Stimulated activated effector memory CD8-positive, alpha-beta T cell treated with anti-CD3 and anti-CD28 coated beads, Interleukin-12 subunit alpha, Interleukin-12 subunit beta, amount 100 ng/mL, for 72 hours (primary cell): ENCODE measurements around the gene ZFAND2B.
A peak's percentile ranks its signal among the peaks of the same experiment; 100 is the strongest.

ENCODE experiments used
- ATAC-seq: fragments of 150-1000 bp; cut with Tn5 transposase; 2 replicates; pipeline ENCODE4 v1.10.0; 2021
- DNase-seq, 2 donors: peaks; one replicate each; pipeline ENCODE4 v3.0.0; 2021 to 2022; ENCODE audit warnings: low spot score in 2 of 2
- H3K27ac Mint-ChIP-seq: one replicate; pipeline ENCODE4 v1.8.0; 2022; ENCODE audit warnings: mild to moderate bottlenecking, mixed read lengths
- H3K36me3 Mint-ChIP-seq: one replicate; pipeline ENCODE4 v1.8.0; 2022; ENCODE audit warnings: mild to moderate bottlenecking, mixed read lengths
- H3K4me1 Mint-ChIP-seq: one replicate; pipeline ENCODE4 v1.8.0; 2022; ENCODE audit warnings: mixed read lengths
- H3K4me3 Mint-ChIP-seq: one replicate; pipeline ENCODE4 v1.8.0; 2022; ENCODE audit warnings: mild to moderate bottlenecking, mixed read lengths
- H3K9me3 Mint-ChIP-seq: one replicate; pipeline ENCODE4 v1.8.0; 2022; ENCODE audit warnings: mixed read lengths

The ZFAND2B gene

GRCh38 chr2:219207884-219208740 is 1.5 kb downstream of the ZFAND2B start:
- peaks cover 2% of the 10 kb centered on the region for H3K9me3 Mint-ChIP-seq
- DNase-seq: no peak
- peak overlapping the region; percentile 72 for H3K27ac Mint-ChIP-seq
- H3K36me3 Mint-ChIP-seq: peaks cover 56% of the 10 kb centered on the region
- H3K4me3 Mint-ChIP-seq: peak overlapping the region; percentile 78
- no peak for ATAC-seq
- peaks cover 34% of the 10 kb centered on the region for H3K4me1 Mint-ChIP-seq

GRCh38 chr2:219209236-219210195 is 2.9 kb downstream of the ZFAND2B start:
- DNase-seq: no peak
- ATAC-seq: no peak
- Mint-ChIP-seq H3K4me1 (peaks cover 40% of the 10 kb centered on the region), H3K27ac (peak overlapping the region; percentile 72), H3K9me3 (peaks cover under 1% of the 10 kb centered on the region), H3K36me3 (peaks cover 70% of the 10 kb centered on the region), H3K4me3 (peak overlapping the region; percentile 78)

- no peaks in the 10 kb centered on the region for H3K9me3 Mint-ChIP-seq
- no peak for DNase-seq
- H3K36me3 Mint-ChIP-seq: peaks cover 76% of the 10 kb centered on the region
- H3K4me3 Mint-ChIP-seq: no peak overlapping the region
- no peak for ATAC-seq
- peaks cover 45% of the 10 kb centered on the region for H3K4me1 Mint-ChIP-seq
- H3K27ac Mint-ChIP-seq: peak overlapping the region; percentile 72
Measured at GRCh38 chr2:219210196-219210885, 3.8 kb downstream of the ZFAND2B start.

GRCh38 chr2:219210886-219211362 is 4.3 kb downstream of the ZFAND2B start:
- DNase-seq (no peak), ATAC-seq (no peak)
- H3K4me1 Mint-ChIP-seq: peaks cover 47% of the 10 kb centered on the region
- no peaks in the 10 kb centered on the region for H3K9me3 Mint-ChIP-seq
- H3K27ac Mint-ChIP-seq: peak overlapping the region; percentile 72
- no peak overlapping the region for H3K4me3 Mint-ChIP-seq
- H3K36me3 Mint-ChIP-seq: peaks cover 77% of the 10 kb centered on the region

GRCh38 chr2:219213026-219213415 is 6.4 kb downstream of the ZFAND2B start:
- Mint-ChIP-seq H3K36me3 (peaks cover 86% of the 10 kb centered on the region), H3K27ac (no peak overlapping the region), H3K4me3 (no peak overlapping the region), H3K9me3 (no peaks in the 10 kb centered on the region), H3K4me1 (peaks cover 53% of the 10 kb centered on the region)
- no peak for ATAC-seq
- no peak for DNase-seq

GRCh38 chr2:219213486-219214071 is 7.0 kb downstream of the ZFAND2B start:
- Mint-ChIP-seq H3K27ac (peak overlapping the region; percentile 84), H3K4me1 (peaks cover 51% of the 10 kb centered on the region), H3K9me3 (no peaks in the 10 kb centered on the region), H3K4me3 (no peak overlapping the region), H3K36me3 (peaks cover 82% of the 10 kb centered on the region)
- ATAC-seq (no peak), DNase-seq (no peak)

- no peak overlapping the region for H3K4me3 Mint-ChIP-seq
Measured at GRCh38 chr2:219214141-219214540, 7.6 kb downstream of the ZFAND2B start.

GRCh38 chr2:219214786-219215185 is 8.2 kb downstream of the ZFAND2B start:
- peaks cover 45% of the 10 kb centered on the region for H3K4me1 Mint-ChIP-seq
- no peak overlapping the region for H3K27ac Mint-ChIP-seq

More at GRCh38 chr2:219214141-219214540, 7.6 kb downstream of the ZFAND2B start:
- peaks cover 77% of the 10 kb centered on the region for H3K36me3 Mint-ChIP-seq
- no peak for ATAC-seq
- peaks cover 47% of the 10 kb centered on the region for H3K4me1 Mint-ChIP-seq
- DNase-seq: no peak
- H3K27ac Mint-ChIP-seq: peak overlapping the region; percentile 84
- H3K9me3 Mint-ChIP-seq: no peaks in the 10 kb centered on the region

GRCh38 chr2:219215871-219216534 is 9.4 kb downstream of the ZFAND2B start:
- H3K4me1 Mint-ChIP-seq: peaks cover 46% of the 10 kb centered on the region
- DNase-seq: no peak
- H3K4me3 Mint-ChIP-seq: peak overlapping the region; percentile 91
- no peak for ATAC-seq
- no peaks in the 10 kb centered on the region for H3K9me3 Mint-ChIP-seq
- peaks cover 70% of the 10 kb centered on the region for H3K36me3 Mint-ChIP-seq
- no peak overlapping the region for H3K27ac Mint-ChIP-seq

More at GRCh38 chr2:219214786-219215185, 8.2 kb downstream of the ZFAND2B start:
- H3K36me3 Mint-ChIP-seq: peaks cover 75% of the 10 kb centered on the region
- H3K9me3 Mint-ChIP-seq: no peaks in the 10 kb centered on the region
- H3K4me3 Mint-ChIP-seq: no peak overlapping the region
- ATAC-seq (no peak), DNase-seq (no peak)

GRCh38 chr2:219216535-219216915 is 9.9 kb downstream of the ZFAND2B start:
- peak overlapping the region; percentile 91 for H3K4me3 Mint-ChIP-seq
- no peak for ATAC-seq
- H3K4me1 Mint-ChIP-seq: peaks cover 44% of the 10 kb centered on the region
- H3K9me3 Mint-ChIP-seq: no peaks in the 10 kb centered on the region
- H3K36me3 Mint-ChIP-seq: peaks cover 70% of the 10 kb centered on the region
- no peak for DNase-seq
- H3K27ac Mint-ChIP-seq: no peak overlapping the region

- Mint-ChIP-seq H3K9me3 (no peaks in the 10 kb centered on the region), H3K4me1 (peaks cover 47% of the 10 kb centered on the region), H3K27ac (peak overlapping the region; percentile 87), H3K36me3 (peaks cover 70% of the 10 kb centered on the region), H3K4me3 (peak overlapping the region; percentile 91)
- ATAC-seq (peak; percentile 61), DNase-seq (no peak)
Measured at GRCh38 chr2:219218217-219218731, 11.7 kb downstream of the ZFAND2B start.

GRCh38 chr2:219218732-219219701 is 12.4 kb downstream of the ZFAND2B start, which contains the start of gene ABCB6:
TSS of gene ABCB6 (minus strand) at chr2:219218958. CDS start at chr2:219218673, 285 bp downstream.
- DNase-seq (peak; percentile 71 to 87), ATAC-seq (peak; percentile 85)
- Mint-ChIP-seq H3K36me3 (peaks cover 70% of the 10 kb centered on the region), H3K9me3 (no peaks in the 10 kb centered on the region), H3K4me1 (peaks cover 46% of the 10 kb centered on the region), H3K27ac (peak within 1 kb of the TSS; percentile 87), H3K4me3 (peak within 1 kb of the TSS; percentile 91)
